KMS-11 (cell line): ENCODE results near the gene MRI1.

Source experiments
- H2AFZ ChIP-seq: fragments of 200-600 bp; sonication (generic); 2 replicates; pipeline ENCODE4 v1.6.1; 2016; ENCODE audit warnings: antibody characterized with exemption, mixed run types, low read depth
- H3K27ac ChIP-seq: fragments of 200-600 bp; sonication (generic); 2 replicates; pipeline ENCODE4 v1.6.1; 2016; ENCODE audit warnings: mild to moderate bottlenecking, mixed run types
- H3K27me3 ChIP-seq: fragments of 200-600 bp; sonication (generic); 2 replicates; pipeline ENCODE4 v1.6.1; 2017; ENCODE audit warnings: mild to moderate bottlenecking, low read depth, mixed run types, moderate library complexity; ENCODE audit not compliant: insufficient read depth
- H3K36me3 ChIP-seq: fragments of 200-600 bp; sonication (generic); 2 replicates; pipeline ENCODE4 v1.6.1; 2017; ENCODE audit warnings: mild to moderate bottlenecking, mixed run types; ENCODE audit not compliant: insufficient read depth
- H3K4me1 ChIP-seq: fragments of 200-600 bp; sonication (generic); 2 replicates; pipeline ENCODE4 v1.6.1; 2016; ENCODE audit warnings: mild to moderate bottlenecking, low read depth, mixed run types; ENCODE audit not compliant: poor library complexity, severe bottlenecking
- H3K4me2 ChIP-seq: fragments of 200-600 bp; sonication (generic); 2 replicates; pipeline ENCODE4 v1.7.0; 2016; ENCODE audit warnings: mild to moderate bottlenecking, mixed run types
- H3K4me3 ChIP-seq: fragments of 200-600 bp; sonication (generic); IDR thresholded peaks from 2 replicates; pipeline ENCODE4 v1.6.1; 2017; ENCODE audit warnings: low read depth, low read length, mixed read lengths; ENCODE audit not compliant: insufficient read depth
- H3K79me2 ChIP-seq: fragments of 200-600 bp; sonication (generic); 2 replicates; pipeline ENCODE4 v1.6.1; 2016; ENCODE audit warnings: low read depth, mixed run types; ENCODE audit not compliant: insufficient read depth
- H3K9ac ChIP-seq: fragments of 200-600 bp; sonication (generic); 2 replicates; pipeline ENCODE4 v1.6.1; 2016; ENCODE audit warnings: mild to moderate bottlenecking, mixed run types
- H4K20me1 ChIP-seq: fragments of 200-600 bp; sonication (generic); 2 replicates; pipeline ENCODE4 v1.6.1; 2016; ENCODE audit warnings: mild to moderate bottlenecking, mixed run types; ENCODE audit not compliant: insufficient read depth
- CTCF ChIP-seq: fragments of 200-600 bp; sonication (generic); conservative IDR thresholded peaks from 2 replicates; pipeline ENCODE4 v1.6.1; 2017; ENCODE audit warnings: low read depth, mild to moderate bottlenecking, antibody characterized with exemption, low read length, moderate library complexity, mixed read lengths

Gene MRI1

GRCh38 chr19:13812544-13812943 lies 48.2 kb downstream of the MRI1 start:
- H3K4me3 ChIP-seq = no peak overlapping the region
- no peaks in the 10 kb centered on the region for H3K79me2 ChIP-seq
- no peak overlapping the region for H2AFZ ChIP-seq
- H3K4me1 ChIP-seq = no peaks in the 10 kb centered on the region
- no peak overlapping the region for H3K27ac ChIP-seq
- H4K20me1 ChIP-seq = no peaks in the 10 kb centered on the region
- no peak overlapping the region for H3K9ac ChIP-seq
- no peak overlapping the region for H3K4me2 ChIP-seq
- no peaks in the 10 kb centered on the region for H3K27me3 ChIP-seq
- no peaks in the 10 kb centered on the region for H3K36me3 ChIP-seq
- TF ChIP-seq CTCF = no peak

GRCh38 chr19:13813147-13813546 lies 48.8 kb downstream of the MRI1 start:
- TF ChIP-seq CTCF = no peak
- Histone ChIP-seq H3K36me3 (no peaks in the 10 kb centered on the region), H4K20me1 (no peaks in the 10 kb centered on the region)

DNA sequence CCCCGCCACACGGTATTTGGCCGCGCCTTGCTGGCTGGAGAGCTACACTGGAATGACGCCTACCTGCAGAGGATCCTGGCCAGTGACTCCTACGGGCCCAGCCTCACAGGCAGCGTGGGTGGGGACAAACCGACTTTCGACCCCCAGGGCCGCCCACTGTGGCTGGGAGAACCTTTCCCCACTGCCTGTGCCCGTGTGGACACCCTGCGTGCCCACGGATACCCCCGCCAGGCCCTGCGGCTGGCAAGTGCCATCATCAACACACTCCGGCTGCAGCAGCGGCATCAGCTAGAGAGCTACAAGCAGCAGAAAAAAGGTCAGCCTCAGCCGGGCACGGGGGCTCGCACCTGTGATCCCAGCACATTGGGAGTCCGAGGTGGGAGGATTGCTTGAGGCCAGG lies 50.2 kb downstream of the MRI1 start:
- Histone ChIP-seq H3K4me3 (no peak overlapping the region), H3K4me2 (no peak overlapping the region), H3K36me3 (no peaks in the 10 kb centered on the region), H3K9ac (no peak overlapping the region), H3K79me2 (no peaks in the 10 kb centered on the region), H2AFZ (no peak overlapping the region), H4K20me1 (no peaks in the 10 kb centered on the region), H3K27ac (no peak overlapping the region), H3K27me3 (no peaks in the 10 kb centered on the region), H3K4me1 (no peaks in the 10 kb centered on the region)
- no peak for TF ChIP-seq CTCF

More at GRCh38 chr19:13813147-13813546, 48.8 kb downstream of the MRI1 start:
- no peak overlapping the region for H3K9ac ChIP-seq
- no peak overlapping the region for H3K4me2 ChIP-seq
- H3K4me1 ChIP-seq = no peaks in the 10 kb centered on the region
- H3K27me3 ChIP-seq = no peaks in the 10 kb centered on the region
- no peak overlapping the region for H3K27ac ChIP-seq
- H3K4me3 ChIP-seq = no peak overlapping the region
- no peak overlapping the region for H2AFZ ChIP-seq
- no peaks in the 10 kb centered on the region for H3K79me2 ChIP-seq

- peak overlapping the region; percentile 62 for H3K27ac ChIP-seq
- no peaks in the 10 kb centered on the region for H3K36me3 ChIP-seq
- H4K20me1 ChIP-seq = no peaks in the 10 kb centered on the region
- H3K4me3 ChIP-seq = no peak overlapping the region
- H3K4me2 ChIP-seq = no peak overlapping the region
- H3K27me3 ChIP-seq = no peaks in the 10 kb centered on the region
- no peaks in the 10 kb centered on the region for H3K79me2 ChIP-seq
- no peak overlapping the region for H2AFZ ChIP-seq
- no peak for TF ChIP-seq CTCF
- H3K4me1 ChIP-seq = no peaks in the 10 kb centered on the region
- H3K9ac ChIP-seq = peak overlapping the region; percentile 45; the same call in 1 of the 2 replicates
Measured at GRCh38 chr19:13817018-13817614, 52.8 kb downstream of the MRI1 start.
